Panc1 (cell line): ENCODE measurements around the gene NOTCH1. TPM values are rescaled to one million over a fixed set of nuclear protein-coding genes. Genes with fewer than 3 reads are reported as not detected.

Experiments used
- ATAC-seq: fragments of 200-7000 bp; cut with Tn5 transposase; 2 replicates; pipeline ENCODE4 v1.9.1; 2020; ENCODE audit warnings: mild to moderate bottlenecking, moderate library complexity
- BruUV-seq: library from RNA; stranded (reverse); fragments of 400-500 nt; replicated peaks from 2 replicates; lab custom pipeline; 2021; lab: Mats Ljungman, UMichigan
- CTCF ChIA-PET: fragments of 300-600 bp; sonication (Branson Sonifier 250); formaldehyde crosslinking; loops from one replicate; lab custom pipeline; 2022; ENCODE audit warnings: antibody characterized with exemption; lab: Charles Lee
- POLR2A ChIA-PET: fragments of 300-600 bp; sonication (Branson Sonifier 250); formaldehyde crosslinking; loops from one replicate; lab custom pipeline; 2022; ENCODE audit warnings: antibody characterized with exemption; lab: Charles Lee
- DNase-seq: peaks from one replicate; pipeline ENCODE4 v3.0.0-alpha.2; 2010; ENCODE audit warnings: low read depth, low spot score
- H3K27ac ChIP-seq: 2 replicates; pipeline ENCODE4 v1.5.1; 2011; ENCODE audit warnings: mild to moderate bottlenecking, low read length, inconsistent platforms
- H3K27me3 ChIP-seq: fragments of 200-500 bp; sonication (Bioruptor generic); 2 replicates; pipeline ENCODE4 v1.6.0; 2014; ENCODE audit warnings: low read length, inconsistent platforms; ENCODE audit not compliant: control insufficient read depth, insufficient read depth
- H3K36me3 ChIP-seq: fragments of 200-500 bp; sonication (Bioruptor generic); 2 replicates; pipeline ENCODE4 v1.5.1; 2014; ENCODE audit warnings: inconsistent platforms, mild to moderate bottlenecking, low read length, moderate library complexity; ENCODE audit not compliant: control insufficient read depth, insufficient read depth
- H3K4me1 ChIP-seq: 2 replicates; pipeline ENCODE4 v1.5.1; 2011; ENCODE audit warnings: inconsistent platforms, mild to moderate bottlenecking, low read length, moderate library complexity; ENCODE audit not compliant: control insufficient read depth, insufficient read depth
- H3K4me3 ChIP-seq, 2 experiments: 2 replicates each; pipeline ENCODE4 v1.5.1; 2011 to 2012; ENCODE audit warnings: low read depth in 2 of 2, low read length in 2 of 2, mild to moderate bottlenecking in 2 of 2, inconsistent platforms in 1 of 2, moderate library complexity in 1 of 2
- H3K9me3 ChIP-seq: fragments of 200-500 bp; sonication (Bioruptor generic); 2 replicates; pipeline ENCODE4 v1.5.1; 2014; ENCODE audit warnings: low read depth, mild to moderate bottlenecking, inconsistent platforms, low read length, moderate library complexity; ENCODE audit not compliant: control insufficient read depth, insufficient read depth
- CTCF ChIP-seq: fragments of 450-650 bp; IDR thresholded peaks from 2 replicates; pipeline ENCODE4 v1.5.1; 2017; ENCODE audit warnings: mild to moderate bottlenecking
- POLR2AphosphoS5 ChIP-seq: IDR thresholded peaks from 2 replicates; pipeline ENCODE4 v1.6.1; 2012; ENCODE audit warnings: mild to moderate bottlenecking, low read depth, low read length, moderate library complexity
- REST ChIP-seq, 2 experiments: IDR thresholded peaks; 2 replicates each; pipeline ENCODE4 v1.6.1; 2011 to 2012; ENCODE audit warnings: low read depth in 2 of 2, control low read depth in 1 of 2, low read length in 1 of 2, mild to moderate bottlenecking in 1 of 2, moderate library complexity in 1 of 2; ENCODE audit not compliant: insufficient read depth in 1 of 2
- SIN3A ChIP-seq: IDR thresholded peaks from 2 replicates; pipeline ENCODE4 v1.6.1; 2012; ENCODE audit warnings: low read depth, mild to moderate bottlenecking, low read length, moderate library complexity, borderline replicate concordance; ENCODE audit not compliant: insufficient read depth
- TCF7L2 ChIP-seq: IDR thresholded peaks from 2 replicates; pipeline ENCODE4 v1.6.1; 2011; ENCODE audit warnings: mild to moderate bottlenecking, low read depth, low read length, inconsistent platforms
- in situ Hi-C: cut with HindIII; loops from 2 replicates; pipeline ENCODE4 v1.10.0; 2016; ENCODE audit warnings: low sequenced_read_pairs, low pct_unique_long_range_greater_than_20kb
- intact Hi-C: fragments of 100-400 bp; cut with micrococcal nuclease; formaldehyde crosslinking; loops from one replicate; pipeline ENCODE4 v1.10.0; 2022; ENCODE audit not compliant: unreplicated experiment
- total RNA-seq: library from RNA; stranded (reverse); gene quantifications from one replicate; pipeline ENCODE4 v1.2.1, GENCODE V29; 2021; ENCODE audit not compliant: unreplicated experiment

The NOTCH1 gene
- total RNA-seq, 1 experiment from 2014 or later, result 13.4 TPM

- Histone ChIP-seq H3K27ac (no peak overlapping the region), H3K36me3 (no peaks in the 10 kb centered on the region), H3K27me3 (no peaks in the 10 kb centered on the region), H3K9me3 (no peaks in the 10 kb centered on the region), H3K4me3 (no peak overlapping the region), H3K4me1 (peaks cover 7% of the 10 kb centered on the region)
- ATAC-seq (no peak), DNase-seq (no peak)
- CTCF ChIA-PET, result interaction anchor here (0.6 kb wide), 1 partner anchor 44 kb away, joined by 3 read pairs; no protein-coding TSS in a partner anchor
- in situ Hi-C loops, result no loop called here
- no TSS peak for BruUV-seq
- intact Hi-C loops, result no loop called here
- POLR2A ChIA-PET, result no interaction called here
- TF ChIP-seq CTCF, result no peak
Observed at GRCh38 chr9:136552117-136552703, 6.4 kb upstream of the NOTCH1 start.

- in situ Hi-C loops, result no loop called here
- TF ChIP-seq TCF7L2 (no peak), REST (IDR thresholded peaks at IDR 0.05; ENCODE audit: insufficient read depth in 1 of 2, low read depth in 2 of 2, low read length in 1 of 2) (no peak), POLR2AphosphoS5 (no peak), SIN3A (no peak), CTCF (no peak)
- ATAC-seq (no peak), DNase-seq (no peak)
- Histone ChIP-seq H3K27ac (no peak overlapping the region), H3K36me3 (no peaks in the 10 kb centered on the region), H3K27me3 (no peaks in the 10 kb centered on the region), H3K4me3 (no peak overlapping the region), H3K9me3 (no peaks in the 10 kb centered on the region), H3K4me1 (peaks cover 12% of the 10 kb centered on the region)
- CTCF ChIA-PET, result interaction anchor here (0.6 kb wide), 1 partner anchor 43 kb away, joined by 3 read pairs; no protein-coding TSS in a partner anchor
- POLR2A ChIA-PET, result no interaction called here
- intact Hi-C loops, result no loop called here
- BruUV-seq, result no TSS peak
Observed at GRCh38 chr9:136551401-136552116, 5.7 kb upstream of the NOTCH1 start.
